ENCODE data around the gene DAPP1. TPM values are rescaled to one million over a fixed set of nuclear protein-coding genes. Genes with fewer than 3 reads are reported as not detected.

Gene DAPP1
- total RNA-seq, 4 donors from 2014 or later, result 0.73 to 6.3 (median 1.8) TPM

DNA sequence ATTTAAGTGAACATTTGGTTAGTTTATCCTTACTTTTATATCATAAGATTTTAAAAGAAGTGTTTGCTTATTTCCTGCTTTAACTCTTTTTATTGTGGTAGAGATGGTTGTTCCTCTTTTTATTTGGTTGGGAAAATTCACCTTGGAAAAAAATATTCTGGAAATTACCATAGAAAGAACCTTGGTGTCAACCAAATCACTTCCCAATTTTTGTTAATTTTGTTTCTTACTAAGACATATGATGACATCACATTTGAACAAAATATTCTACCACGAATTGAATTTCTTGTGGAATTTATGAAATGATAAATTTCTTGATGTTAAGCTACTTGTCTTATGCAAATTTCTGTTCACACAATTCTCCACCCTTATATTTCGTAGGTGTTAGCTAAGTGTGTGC lies 43.9 kb downstream of the DAPP1 start:
- Histone ChIP-seq H3K4me1 (no peaks in the 10 kb centered on the region), H3K27me3 (no peaks in the 10 kb centered on the region), H3K4me3 (no peak overlapping the region), H3K36me3 (no peaks in the 10 kb centered on the region), H3K9me3 (no peaks in the 10 kb centered on the region), H3K27ac (no peak overlapping the region)
- 76 to 81% methylated on average over 2 of the region's 2 CpGs for WGBS, 2 donors (ENCODE audit: low coverage in 1 of 2)
- no peak for TF ChIP-seq EP300 (IDR thresholded peaks at IDR 0.05)
- TF ChIP-seq, protein P1, sequence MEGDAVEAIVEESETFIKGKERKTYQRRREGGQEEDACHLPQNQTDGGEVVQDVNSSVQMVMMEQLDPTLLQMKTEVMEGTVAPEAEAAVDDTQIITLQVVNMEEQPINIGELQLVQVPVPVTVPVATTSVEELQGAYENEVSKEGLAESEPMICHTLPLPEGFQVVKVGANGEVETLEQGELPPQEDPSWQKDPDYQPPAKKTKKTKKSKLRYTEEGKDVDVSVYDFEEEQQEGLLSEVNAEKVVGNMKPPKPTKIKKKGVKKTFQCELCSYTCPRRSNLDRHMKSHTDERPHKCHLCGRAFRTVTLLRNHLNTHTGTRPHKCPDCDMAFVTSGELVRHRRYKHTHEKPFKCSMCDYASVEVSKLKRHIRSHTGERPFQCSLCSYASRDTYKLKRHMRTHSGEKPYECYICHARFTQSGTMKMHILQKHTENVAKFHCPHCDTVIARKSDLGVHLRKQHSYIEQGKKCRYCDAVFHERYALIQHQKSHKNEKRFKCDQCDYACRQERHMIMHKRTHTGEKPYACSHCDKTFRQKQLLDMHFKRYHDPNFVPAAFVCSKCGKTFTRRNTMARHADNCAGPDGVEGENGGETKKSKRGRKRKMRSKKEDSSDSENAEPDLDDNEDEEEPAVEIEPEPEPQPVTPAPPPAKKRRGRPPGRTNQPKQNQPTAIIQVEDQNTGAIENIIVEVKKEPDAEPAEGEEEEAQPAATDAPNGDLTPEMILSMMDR (IDR thresholded peaks at IDR 0.05), result no peak
- TF ChIP-seq POLR2AphosphoS5 (IDR thresholded peaks at IDR 0.05), result no peak
- no peak for TF ChIP-seq POLR2A (IDR thresholded peaks at IDR 0.05)
- no peak for ATAC-seq

DNA sequence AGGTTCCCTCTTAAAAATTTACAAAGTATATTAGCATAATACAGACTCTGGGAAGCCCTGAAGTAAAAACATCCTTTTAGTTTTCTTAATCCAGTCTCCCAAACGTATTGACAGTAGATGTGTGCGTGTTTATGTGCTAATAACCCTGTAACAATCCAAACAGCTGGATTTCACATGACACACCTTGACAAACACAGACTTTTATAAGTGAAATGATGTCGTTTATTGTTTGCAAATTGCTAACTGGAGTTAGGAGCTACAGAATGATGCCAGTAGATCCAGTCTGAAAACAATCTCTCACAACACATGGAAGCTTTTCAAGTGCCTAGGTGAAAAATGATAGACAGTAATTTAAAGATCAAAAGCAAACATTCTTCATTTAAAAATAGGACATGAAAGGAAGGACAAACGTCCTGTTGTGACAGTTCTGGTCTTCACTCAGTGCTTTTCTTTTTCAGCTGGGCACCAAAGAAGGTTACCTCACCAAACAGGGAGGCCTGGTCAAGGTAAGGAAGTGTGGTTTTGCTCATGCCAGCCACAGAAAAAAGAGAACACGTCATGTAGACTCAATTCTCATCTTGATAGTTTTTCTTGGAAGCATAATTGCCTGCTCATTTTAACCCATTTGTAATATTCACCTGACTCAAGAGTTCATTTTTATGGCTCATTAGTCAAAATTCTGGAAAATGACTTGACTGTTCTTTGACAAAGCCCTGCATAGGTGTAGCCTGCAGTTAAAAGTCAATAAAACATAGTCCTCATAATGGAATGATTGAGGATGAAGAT lies 44.7 kb downstream of the DAPP1 start:
- no peak overlapping the region for H3K27ac ChIP-seq
- no peaks in the 10 kb centered on the region for H3K36me3 ChIP-seq
- 45 to 48% methylated on average over 5 of the region's 5 CpGs for WGBS, 2 donors (ENCODE audit: low coverage in 1 of 2)
- ATAC-seq, result no peak
- peaks cover 0 to 2% (median 0%) of the 10 kb centered on the region in 3 donors for H3K4me1 ChIP-seq
- H3K27me3 ChIP-seq, result no peaks in the 10 kb centered on the region
- TF ChIP-seq POLR2A (IDR thresholded peaks at IDR 0.05) (no peak), EP300 (IDR thresholded peaks at IDR 0.05) (no peak), POLR2AphosphoS5 (IDR thresholded peaks at IDR 0.05) (no peak)
- TF ChIP-seq, protein P1 (IDR thresholded peaks at IDR 0.05), result no peak
- no peaks in the 10 kb centered on the region for H3K9me3 ChIP-seq
- H3K4me3 ChIP-seq, result no peak overlapping the region

DNA sequence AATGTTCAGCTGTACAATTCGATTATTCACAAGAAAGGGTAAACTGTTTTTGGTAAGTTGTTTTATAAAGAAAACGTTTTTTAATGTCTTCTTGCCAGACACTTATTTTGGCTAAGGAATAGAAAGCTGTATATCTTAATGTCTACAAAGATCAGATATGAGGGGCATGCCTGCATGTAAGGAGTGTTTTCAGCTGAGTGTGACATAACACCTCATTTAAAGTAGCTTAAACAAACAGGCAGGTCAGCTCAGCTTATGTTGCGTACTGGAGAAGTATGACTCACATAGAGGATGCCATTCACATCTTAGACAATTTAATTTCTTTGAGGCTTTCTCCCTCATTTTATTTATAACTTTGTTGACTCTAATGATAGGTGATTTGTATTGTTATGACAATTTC lies 47.2 kb downstream of the DAPP1 start:
- no peak overlapping the region for H3K4me3 ChIP-seq
- no peaks in the 10 kb centered on the region for H3K36me3 ChIP-seq
- 25 to 31% methylated on average over 3 of the region's 3 CpGs for WGBS, 2 donors (ENCODE audit: low coverage in 1 of 2)
- ATAC-seq, result no peak
- TF ChIP-seq, protein P1 (IDR thresholded peaks at IDR 0.05), result no peak
- no peak for TF ChIP-seq POLR2AphosphoS5 (IDR thresholded peaks at IDR 0.05)
- TF ChIP-seq POLR2A (IDR thresholded peaks at IDR 0.05), result no peak
- H3K27me3 ChIP-seq, result no peaks in the 10 kb centered on the region
- peak overlapping the region in 3 of 4 donors; percentile 28 to 36 (median 30) for H3K27ac ChIP-seq
- H3K4me1 ChIP-seq, result peaks cover 0 to 13% (median 7%) of the 10 kb centered on the region in 3 donors
- H3K9me3 ChIP-seq, result no peaks in the 10 kb centered on the region

DNA sequence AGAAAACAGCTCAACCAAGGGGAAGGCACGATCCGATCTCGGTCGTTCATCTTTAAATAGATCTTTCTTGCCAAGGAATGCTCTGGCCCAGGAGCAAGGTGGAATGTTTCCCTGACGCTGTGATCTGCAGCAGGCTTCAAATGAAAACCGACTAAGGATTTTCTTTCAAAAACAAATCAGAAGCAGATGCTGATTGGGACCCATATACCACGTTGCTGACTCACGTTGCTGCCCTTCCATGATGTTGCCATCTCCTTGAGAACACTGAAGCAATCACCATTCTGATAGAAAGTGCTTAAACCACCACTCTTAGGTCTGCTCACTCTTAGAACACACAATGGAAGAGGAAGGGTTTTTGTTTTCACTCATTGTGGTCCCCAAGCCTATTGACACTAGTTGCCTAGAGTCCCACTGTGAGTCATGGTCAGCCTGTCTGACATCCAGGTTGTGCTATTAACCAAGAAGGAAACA lies 51.5 kb downstream of the DAPP1 start:
- H3K27me3 ChIP-seq, result no peaks in the 10 kb centered on the region
- WGBS, 2 donors (ENCODE audit: low coverage in 1 of 2), result 20 to 27% methylated on average over 8 of the region's 8 CpGs
- TF ChIP-seq, protein P1 (IDR thresholded peaks at IDR 0.05), result no peak
- H3K9me3 ChIP-seq, result no peaks in the 10 kb centered on the region
- H3K36me3 ChIP-seq, result no peaks in the 10 kb centered on the region
- H3K4me3 ChIP-seq, result no peak overlapping the region
- peak; percentile 60 for ATAC-seq
- peak overlapping the region; percentile 48 to 77 (median 62) for H3K27ac ChIP-seq
- peaks cover 0 to 13% (median 7%) of the 10 kb centered on the region in 3 donors for H3K4me1 ChIP-seq

DNA sequence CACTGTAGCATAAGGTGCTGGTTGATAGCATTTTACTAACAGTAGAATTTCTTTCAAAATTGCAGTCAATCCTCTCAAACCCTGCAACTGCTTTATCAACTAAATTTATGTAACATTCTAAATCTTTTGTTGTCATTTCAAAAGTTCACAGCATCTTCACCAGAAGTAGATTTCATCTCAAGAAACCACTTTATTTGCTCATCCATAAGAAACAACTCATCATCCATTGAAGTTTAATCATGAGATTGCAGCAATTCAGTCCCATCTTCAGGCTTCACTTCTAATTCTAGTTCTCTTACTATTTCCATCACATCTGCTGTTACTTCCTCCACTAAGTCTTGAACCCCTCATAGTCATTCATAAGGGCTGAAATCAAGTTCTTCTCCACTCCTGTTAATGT lies 55.9 kb downstream of the DAPP1 start:
- no peak overlapping the region for H3K4me3 ChIP-seq
- H3K4me1 ChIP-seq, result peaks cover 0 to 12% (median 5%) of the 10 kb centered on the region in 3 donors
- peaks cover 0 to 21% of the 10 kb centered on the region in 2 donors for H3K36me3 ChIP-seq
- no peaks in the 10 kb centered on the region for H3K27me3 ChIP-seq
- no peaks in the 10 kb centered on the region for H3K9me3 ChIP-seq
- H3K27ac ChIP-seq, result no peak overlapping the region
- TF ChIP-seq POLR2A (IDR thresholded peaks at IDR 0.05) (no peak), POLR2AphosphoS5 (IDR thresholded peaks at IDR 0.05) (no peak), EP300 (IDR thresholded peaks at IDR 0.05) (no peak)
- TF ChIP-seq, protein P1 (IDR thresholded peaks at IDR 0.05), result no peak
- no peak for ATAC-seq

Measured in gastroesophageal sphincter (tissue), 4 donors.